IMR-90 (cell line): ENCODE results near the gene TNS1. TPM values are rescaled to one million over a fixed set of nuclear protein-coding genes. Genes with fewer than 3 reads are reported as not detected.

Experiments used
- ATAC-seq: fragments of 200-7000 bp; cut with Tn5 transposase; 2 replicates; pipeline ENCODE4 v1.9.1; 2020; ENCODE audit warnings: low read depth, mild to moderate bottlenecking, moderate library complexity
- BruUV-seq: library from RNA; stranded (reverse); fragments of 400-500 nt; replicated peaks from 2 replicates; lab custom pipeline; 2021; lab: Mats Ljungman, UMichigan
- CTCF ChIA-PET: fragments of 300-600 bp; formaldehyde crosslinking; extraction: SDS; loops from one replicate; lab custom pipeline; 2021; ENCODE audit warnings: antibody characterized with exemption; lab: Yijun Ruan, JAX
- POLR2A ChIA-PET: fragments of 300-600 bp; sonication (Branson Sonifier 250); formaldehyde crosslinking; loops from one replicate; lab custom pipeline; 2022; ENCODE audit warnings: antibody characterized with exemption; ENCODE audit not compliant: unreplicated experiment; lab: Charles Lee
- DNase-seq: peaks from one replicate; pipeline ENCODE4 v3.0.0; 2013
- H2AFZ ChIP-seq: replicated peaks from 2 replicates; pipeline ENCODE3; 2013; ENCODE audit warnings: low read length, mild to moderate bottlenecking; ENCODE audit not compliant: poor library complexity
- H2AK5ac ChIP-seq: 2 replicates; pipeline ENCODE4 v1.6.1; 2013; ENCODE audit warnings: low read depth, low read length, inconsistent platforms
- H2AK9ac ChIP-seq: replicated peaks from 2 replicates; pipeline ENCODE3; 2013; ENCODE audit warnings: mild to moderate bottlenecking, low read depth, low read length, moderate library complexity; ENCODE audit not compliant: poor library complexity
- H2BK120ac ChIP-seq: 2 replicates; pipeline ENCODE4 v1.6.1; 2013; ENCODE audit warnings: low read depth, low read length, inconsistent platforms
- H2BK15ac ChIP-seq: 3 replicates; pipeline ENCODE4 v1.6.1; 2013; ENCODE audit warnings: low read depth, low read length, inconsistent platforms
- H2BK20ac ChIP-seq: 2 replicates; pipeline ENCODE4 v1.6.1; 2013; ENCODE audit warnings: low read depth, mild to moderate bottlenecking, inconsistent platforms, low read length, moderate library complexity
- H2BK5ac ChIP-seq: 2 replicates; pipeline ENCODE4 v1.6.1; 2013; ENCODE audit warnings: mild to moderate bottlenecking, low read depth, low read length, inconsistent platforms; ENCODE audit not compliant: poor library complexity, severe bottlenecking
- H3K14ac ChIP-seq: replicated peaks from 2 replicates; pipeline ENCODE4 v1.6.1; 2013; ENCODE audit warnings: low read depth, low read length, inconsistent platforms
- H3K18ac ChIP-seq: 2 replicates; pipeline ENCODE4 v1.6.1; 2013; ENCODE audit warnings: low read depth, low read length, control low read depth
- H3K23ac ChIP-seq: 2 replicates; pipeline ENCODE4 v1.6.1; 2013; ENCODE audit warnings: low read depth, low read length, inconsistent platforms
- H3K27ac ChIP-seq: 2 replicates; pipeline ENCODE4 v1.5.1; 2013; ENCODE audit warnings: mild to moderate bottlenecking, control low read depth, low read length; ENCODE audit not compliant: insufficient read depth
- H3K27me3 ChIP-seq: 2 replicates; pipeline ENCODE4 v1.6.1; 2013; ENCODE audit warnings: low read length; ENCODE audit not compliant: control insufficient read depth, insufficient read depth
- H3K36me3 ChIP-seq: 2 replicates; pipeline ENCODE4 v1.6.1; 2013; ENCODE audit warnings: low read length, mixed read lengths; ENCODE audit not compliant: control insufficient read depth, insufficient read depth
- H3K4ac ChIP-seq: 2 replicates; pipeline ENCODE4 v1.6.1; 2013; ENCODE audit warnings: low read depth, low read length, inconsistent platforms
- H3K4me1 ChIP-seq: 2 replicates; pipeline ENCODE4 v1.6.1; 2013; ENCODE audit warnings: low read length, mixed read lengths; ENCODE audit not compliant: control insufficient read depth, insufficient read depth
- H3K4me2 ChIP-seq: 2 replicates; pipeline ENCODE4 v1.6.1; 2013; ENCODE audit warnings: low read depth, mild to moderate bottlenecking, control low read depth, low read length, moderate library complexity
- H3K4me3 ChIP-seq: 2 replicates; pipeline ENCODE4 v1.5.1; 2013; ENCODE audit warnings: low read depth, mild to moderate bottlenecking, control low read depth, low read length, moderate library complexity; ENCODE audit not compliant: insufficient read depth
- H3K56ac ChIP-seq: 2 replicates; pipeline ENCODE4 v1.6.1; 2013; ENCODE audit warnings: low read length, inconsistent platforms; ENCODE audit not compliant: insufficient read depth; ENCODE audit errors: extremely low read depth
- H3K79me1 ChIP-seq, 2 experiments: 2 replicates each; pipeline ENCODE4 v1.6.1; 2013; ENCODE audit warnings: low read length in 2 of 2, inconsistent platforms in 1 of 2, low read depth in 1 of 2
- H3K9ac ChIP-seq: 2 replicates; pipeline ENCODE4 v1.6.1; 2013; ENCODE audit warnings: low read depth, low read length, control low read depth
- H3K9me1 ChIP-seq: 2 replicates; pipeline ENCODE4 v1.6.1; 2013; ENCODE audit warnings: low read length, inconsistent platforms; ENCODE audit not compliant: insufficient read depth
- H3K9me3 ChIP-seq: 2 replicates; pipeline ENCODE4 v1.6.1; 2013; ENCODE audit warnings: low read length; ENCODE audit not compliant: control insufficient read depth, insufficient read depth
- H4K20me1 ChIP-seq: 2 replicates; pipeline ENCODE4 v1.6.1; 2013; ENCODE audit warnings: low read length, inconsistent platforms; ENCODE audit not compliant: insufficient read depth
- H4K5ac ChIP-seq: 2 replicates; pipeline ENCODE4 v1.6.1; 2013; ENCODE audit warnings: mild to moderate bottlenecking, low read depth, low read length, control low read depth
- H4K8ac ChIP-seq, 2 experiments: 2 replicates each; pipeline ENCODE4 v1.6.1; 2013; ENCODE audit warnings: low read depth in 2 of 2, low read length in 2 of 2, control low read depth in 1 of 2, inconsistent platforms in 1 of 2
- H4K91ac ChIP-seq: 2 replicates; pipeline ENCODE4 v1.6.1; 2013; ENCODE audit warnings: low read depth, low read length, inconsistent platforms; ENCODE audit not compliant: insufficient read depth
- BHLHE40 ChIP-seq: fragments of 150-350 bp; IDR thresholded peaks from 2 replicates; pipeline ENCODE4 v1.6.1; 2016; ENCODE audit warnings: mild to moderate bottlenecking, low read depth, low read length
- CHD1 ChIP-seq: IDR thresholded peaks from 2 replicates; pipeline ENCODE4 v1.6.1; 2012; ENCODE audit warnings: low read depth, low read length, improper control_type of control experiment
- FOS ChIP-seq: fragments of 150-350 bp; IDR thresholded peaks from 2 replicates; pipeline ENCODE4 v1.6.1; 2016; ENCODE audit warnings: low read depth, low read length
- MXI1 ChIP-seq: IDR thresholded peaks from 2 replicates; pipeline ENCODE4 v1.6.1; 2012; ENCODE audit warnings: low read depth, mild to moderate bottlenecking, low read length, moderate library complexity, borderline replicate concordance
- NFE2L2 ChIP-seq: fragments of 150-350 bp; IDR thresholded peaks from 2 replicates; pipeline ENCODE4 v1.6.1; 2016; ENCODE audit warnings: low read depth, mild to moderate bottlenecking, low read length
- POLR2A ChIP-seq: IDR thresholded peaks from 2 replicates; pipeline ENCODE4 v1.6.1; 2012; ENCODE audit warnings: mild to moderate bottlenecking, low read depth, low read length
- RAD21 ChIP-seq: IDR thresholded peaks from 2 replicates; pipeline ENCODE4 v1.6.1; 2012; ENCODE audit warnings: low read length, improper control_type of control experiment
- RCOR1 ChIP-seq: IDR thresholded peaks from 2 replicates; pipeline ENCODE4 v1.6.1; 2012; ENCODE audit warnings: mild to moderate bottlenecking, low read length, improper control_type of control experiment; ENCODE audit not compliant: insufficient replicate concordance
- SMC3 ChIP-seq: fragments of 150-350 bp; IDR thresholded peaks from 2 replicates; pipeline ENCODE4 v1.6.1; 2016; ENCODE audit warnings: low read depth, mild to moderate bottlenecking, antibody characterized with exemption, low read length, moderate library complexity
- USF2 ChIP-seq: fragments of 150-350 bp; IDR thresholded peaks from 2 replicates; pipeline ENCODE4 v1.6.1; 2017; ENCODE audit warnings: mild to moderate bottlenecking, antibody characterized with exemption, low read length, low read depth
- WGBS, 2 experiments: methylation state at CpG; one replicate each; pipeline versions ENCODE4 v1.1.5 to v1.1.7; 2013; ENCODE audit warnings: missing lambda C conversion rate in 2 of 2; ENCODE audit not compliant: insufficient read length in 1 of 2; ENCODE audit errors: extremely low coverage in 2 of 2; 5-methylcytosine and 5-hydroxymethylcytosine counted together
- dilution Hi-C: fragments of 300-500 bp; cut with HindIII; formaldehyde crosslinking; loops from one replicate; pipeline ENCODE4 v1.14.3; 2018; ENCODE audit warnings: low sequenced_read_pairs; ENCODE audit not compliant: unreplicated experiment
- in situ Hi-C: fragments of 300-500 bp; cut with MboI; formaldehyde crosslinking; loops from 3 replicates; pipeline ENCODE4 v1.14.3; 2019; ENCODE audit warnings: low sequenced_read_pairs, inconsistent platforms, mixed read lengths
- intact Hi-C: fragments of 100-400 bp; cut with micrococcal nuclease; formaldehyde crosslinking; loops from 2 replicates; pipeline ENCODE4 v1.10.0; 2022
- polyA plus RNA-seq, 3 experiments: library from polyadenylated mRNA; depleted of rRNA; stranded (reverse); fragments of >200 nt; gene quantifications; 2 replicates each; pipeline ENCODE4 v1.2.3, GENCODE V29; 2012; ENCODE audit warnings: low replicate concordance in 1 of 3
- total RNA-seq: library from RNA; depleted of rRNA; stranded (reverse); fragments of >200 nt; gene quantifications from 2 replicates; pipeline ENCODE4 v1.2.3, GENCODE V29; 2012

Gene TNS1
- total and polyA plus RNA-seq, 2 of the 4 experiments (the other 2 are of a cell fraction) = 41.1 to 45.2 TPM

- peaks cover 25% of the 10 kb centered on the region for H4K20me1 ChIP-seq
- in situ Hi-C loops = no loop called here
- H3K36me3 ChIP-seq = peaks cover 50% of the 10 kb centered on the region
- DNase-seq = no peak
- H2AK9ac ChIP-seq = no peak overlapping the region
- no peak overlapping the region for H3K23ac ChIP-seq
- no peaks in the 10 kb centered on the region for H3K9me3 ChIP-seq
- H3K79me1 ChIP-seq = peaks cover 4 to 12% of the 10 kb centered on the region in 2 experiments; a peak in 3 of 4 replicates
- intact Hi-C loops = no loop called here
- peak overlapping the region; percentile 8 for H2AFZ ChIP-seq
- no TSS peak for BruUV-seq
- dilution Hi-C loops = no loop called here
- H3K18ac ChIP-seq = no peak overlapping the region
- ChIA-PET POLR2A (no interaction called here), CTCF (no interaction called here)
- no peaks in the 10 kb centered on the region for H3K27me3 ChIP-seq
- no peak overlapping the region for H4K5ac ChIP-seq
- no peak overlapping the region for H2BK5ac ChIP-seq
- no peak overlapping the region for H3K4ac ChIP-seq
- no peak for TF ChIP-seq SMC3
- no peak for TF ChIP-seq MXI1
- no peak for TF ChIP-seq RAD21
- TF ChIP-seq CHD1 = no peak
- TF ChIP-seq POLR2A = no peak
- no peak for TF ChIP-seq USF2
- no peak for TF ChIP-seq NFE2L2
- no peak for TF ChIP-seq RCOR1
- no peak for TF ChIP-seq FOS
- TF ChIP-seq BHLHE40 = no peak
- no peak overlapping the region for H4K91ac ChIP-seq
- H2BK20ac ChIP-seq = no peak overlapping the region
- no peak overlapping the region for H2AK5ac ChIP-seq
- H3K56ac ChIP-seq = no peak overlapping the region
- H4K8ac ChIP-seq = no peak overlapping the region
- WGBS, 2 experiments = 71% methylated on average over 7 of the region's 11 CpGs; no CpG with 5 or more reads in 1 of the 2 experiments
- no peak for ATAC-seq
- no peak overlapping the region for H3K4me3 ChIP-seq
- no peak overlapping the region for H2BK120ac ChIP-seq
- H2BK15ac ChIP-seq = no peak overlapping the region
- no peak overlapping the region for H3K9ac ChIP-seq
- peaks cover 16% of the 10 kb centered on the region for H3K9me1 ChIP-seq
- no peak overlapping the region for H3K27ac ChIP-seq
- H3K14ac ChIP-seq = no peak overlapping the region
- H3K4me1 ChIP-seq = peaks cover 3% of the 10 kb centered on the region; the same call in 1 of the 2 replicates
- H3K4me2 ChIP-seq = no peak overlapping the region
Observed at GRCh38 chr2:217801115-217801531, 201.7 kb downstream of the TNS1 start.
